ENCODE results near the gene PTRHD1. TPM values are rescaled to one million over a fixed set of nuclear protein-coding genes. Genes with fewer than 3 reads are reported as not detected.
A peak's percentile ranks its signal among the peaks of the same experiment; 100 is the strongest.

Gene PTRHD1
- total RNA-seq, 3 donors from 2014 or later (not counting 1 experiment from before 2014, with no cell fraction given): 12.7 to 22.9 (median 15.9) TPM

DNA sequence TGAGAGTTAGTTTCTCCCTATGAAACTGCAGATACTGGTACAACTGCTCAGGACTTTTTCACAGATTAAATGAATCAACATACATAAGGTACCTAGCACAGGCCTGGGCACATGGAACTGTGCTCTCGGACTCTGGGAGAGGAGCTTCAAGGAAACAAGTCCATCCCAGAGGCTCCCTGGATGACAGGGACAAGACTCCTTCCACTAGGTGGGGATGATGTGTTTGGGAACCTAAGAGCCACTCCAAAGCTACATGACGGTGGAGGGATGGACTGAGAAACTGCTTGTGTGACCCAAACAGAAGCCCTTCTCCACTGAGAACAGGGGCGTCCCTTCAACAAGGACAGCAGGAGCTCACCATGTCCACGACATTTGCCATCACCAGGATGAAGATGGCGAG, 37.2 kb upstream of the PTRHD1 start:
- Mint-ChIP-seq H3K27me3 (ENCODE audit: low read depth in 2 of 2) (no peaks in the 10 kb centered on the region), H3K36me3 (no peaks in the 10 kb centered on the region), H3K4me3 (no peak overlapping the region), H3K4me1 (peaks cover 24 to 29% of the 10 kb centered on the region in 2 donors), H3K27ac (no peak overlapping the region), H3K9me3 (no peaks in the 10 kb centered on the region)
- Histone ChIP-seq H3K27me3 (ENCODE audit: control insufficient read depth, insufficient read depth, low read length) (no peaks in the 10 kb centered on the region), H3K9me3 (ENCODE audit: control insufficient read depth, insufficient read depth, low read length) (no peaks in the 10 kb centered on the region), H3K4me3 (ENCODE audit: low read length) (no peak overlapping the region), H3K36me3 (ENCODE audit: control insufficient read depth, insufficient read depth, low read length) (no peaks in the 10 kb centered on the region), H3K27ac (ENCODE audit: low read length) (no peak overlapping the region), H3K4me1 (ENCODE audit: control insufficient read depth, insufficient read depth, low read length) (peaks cover 15% of the 10 kb centered on the region)
- DNase-seq: no peak
- no peak for ATAC-seq
- WGBS (ENCODE audit: insufficient coverage): 98% methylated on average over 5 of the region's 5 CpGs
- intact Hi-C loops (cut with micrococcal nuclease): no loop called here
- TF ChIP-seq, protein P1, sequence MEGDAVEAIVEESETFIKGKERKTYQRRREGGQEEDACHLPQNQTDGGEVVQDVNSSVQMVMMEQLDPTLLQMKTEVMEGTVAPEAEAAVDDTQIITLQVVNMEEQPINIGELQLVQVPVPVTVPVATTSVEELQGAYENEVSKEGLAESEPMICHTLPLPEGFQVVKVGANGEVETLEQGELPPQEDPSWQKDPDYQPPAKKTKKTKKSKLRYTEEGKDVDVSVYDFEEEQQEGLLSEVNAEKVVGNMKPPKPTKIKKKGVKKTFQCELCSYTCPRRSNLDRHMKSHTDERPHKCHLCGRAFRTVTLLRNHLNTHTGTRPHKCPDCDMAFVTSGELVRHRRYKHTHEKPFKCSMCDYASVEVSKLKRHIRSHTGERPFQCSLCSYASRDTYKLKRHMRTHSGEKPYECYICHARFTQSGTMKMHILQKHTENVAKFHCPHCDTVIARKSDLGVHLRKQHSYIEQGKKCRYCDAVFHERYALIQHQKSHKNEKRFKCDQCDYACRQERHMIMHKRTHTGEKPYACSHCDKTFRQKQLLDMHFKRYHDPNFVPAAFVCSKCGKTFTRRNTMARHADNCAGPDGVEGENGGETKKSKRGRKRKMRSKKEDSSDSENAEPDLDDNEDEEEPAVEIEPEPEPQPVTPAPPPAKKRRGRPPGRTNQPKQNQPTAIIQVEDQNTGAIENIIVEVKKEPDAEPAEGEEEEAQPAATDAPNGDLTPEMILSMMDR (IDR thresholded peaks at IDR 0.05): no peak

GRCh38 chr2:24828238-24828996, 35.2 kb upstream of the PTRHD1 start:
- Histone ChIP-seq H3K36me3 (ENCODE audit: control insufficient read depth, insufficient read depth, low read length) (no peaks in the 10 kb centered on the region), H3K4me1 (ENCODE audit: control insufficient read depth, insufficient read depth, low read length) (peaks cover 15% of the 10 kb centered on the region), H3K9me3 (ENCODE audit: control insufficient read depth, insufficient read depth, low read length) (no peaks in the 10 kb centered on the region), H3K27me3 (ENCODE audit: control insufficient read depth, insufficient read depth, low read length) (no peaks in the 10 kb centered on the region), H3K27ac (ENCODE audit: low read length) (no peak overlapping the region), H3K4me3 (ENCODE audit: low read length) (no peak overlapping the region)
- Mint-ChIP-seq H3K27ac (no peak overlapping the region), H3K36me3 (no peaks in the 10 kb centered on the region), H3K27me3 (ENCODE audit: low read depth in 2 of 2) (no peaks in the 10 kb centered on the region), H3K4me1 (peaks cover 24 to 29% of the 10 kb centered on the region in 2 donors), H3K9me3 (no peaks in the 10 kb centered on the region), H3K4me3 (no peak overlapping the region)
- no peak for DNase-seq
- intact Hi-C loops (cut with micrococcal nuclease): loop anchor here (5.0 kb wide), 1 partner anchor 286 kb away; no protein-coding TSS in a partner anchor
- 95% methylated on average over 17 of the region's 17 CpGs for WGBS (ENCODE audit: insufficient coverage)
- no peak for ATAC-seq
- TF ChIP-seq, protein P1 (IDR thresholded peaks at IDR 0.05): no peak

- Histone ChIP-seq H3K27ac (ENCODE audit: low read length) (no peak overlapping the region), H3K36me3 (ENCODE audit: control insufficient read depth, insufficient read depth, low read length) (no peaks in the 10 kb centered on the region), H3K27me3 (ENCODE audit: control insufficient read depth, insufficient read depth, low read length) (no peaks in the 10 kb centered on the region), H3K4me1 (ENCODE audit: control insufficient read depth, insufficient read depth, low read length) (peaks cover 15% of the 10 kb centered on the region), H3K9me3 (ENCODE audit: control insufficient read depth, insufficient read depth, low read length) (no peaks in the 10 kb centered on the region), H3K4me3 (ENCODE audit: low read length) (no peak overlapping the region)
- WGBS (ENCODE audit: insufficient coverage): 69% methylated on average over 30 of the region's 30 CpGs
- TF ChIP-seq, protein P1 (IDR thresholded peaks at IDR 0.05): peak; percentile 93
- Mint-ChIP-seq H3K4me1 (peaks cover 24% of the 10 kb centered on the region in 2 donors), H3K36me3 (no peaks in the 10 kb centered on the region), H3K27ac (peak overlapping the region; percentile 48 to 66), H3K27me3 (ENCODE audit: low read depth in 2 of 2) (no peaks in the 10 kb centered on the region), H3K4me3 (no peak overlapping the region), H3K9me3 (no peaks in the 10 kb centered on the region)
- intact Hi-C loops (cut with micrococcal nuclease): loop anchor here (1.0 to 5.0 kb wide), 4 partner anchors 214 to 417 kb away; no protein-coding TSS in a partner anchor
- DNase-seq (peak; percentile 63 to 89), ATAC-seq (peak; percentile 90 to 94 (median 92))
Observed at GRCh38 chr2:24827321-24828237, 34.4 kb upstream of the PTRHD1 start.
